A549 (cell line): ENCODE data around the gene PACS1.

Source experiments
- CEBPB ChIP-seq, 2 experiments: fragments of >200 bp in 1 of 2; sonication (Bioruptor Twin) in 1 of 2; formaldehyde crosslinking in 1 of 2; IDR thresholded peaks; 2 replicates each; pipeline ENCODE4 v1.6.1; 2012 to 2016
- EP300 ChIP-seq, 2 experiments: fragments of >200 bp; sonication (Bioruptor Twin); formaldehyde crosslinking; IDR thresholded peaks; 2 replicates in 1 of 2; 3 replicates in 1 of 2; pipeline ENCODE4 v1.6.1; 2016 to 2017
- MYC ChIP-seq: IDR thresholded peaks from 2 replicates; pipeline ENCODE4 v1.6.1; 2012; ENCODE audit warnings: mild to moderate bottlenecking, inconsistent platforms, low read length, improper control_type of control experiment, borderline replicate concordance
- NFE2L2 ChIP-seq: fragments of 150-350 bp; conservative IDR thresholded peaks from 2 replicates; pipeline ENCODE4 v1.6.1; 2014; ENCODE audit warnings: low read length
- NR3C1 ChIP-seq: fragments of >200 bp; sonication (Bioruptor Twin); formaldehyde crosslinking; IDR thresholded peaks from 3 replicates; pipeline ENCODE4 v1.6.1; 2017
- POLR2A ChIP-seq: IDR thresholded peaks from 2 replicates; pipeline ENCODE4 v1.6.1; 2012; ENCODE audit warnings: mild to moderate bottlenecking, low read length
- RAD21 ChIP-seq, 2 experiments: fragments of >200 bp in 1 of 2; sonication (Bioruptor Twin) in 1 of 2; formaldehyde crosslinking in 1 of 2; IDR thresholded peaks in 1 of 2; conservative IDR thresholded peaks in 1 of 2; 2 replicates in 1 of 2; 3 replicates in 1 of 2; pipeline ENCODE4 v1.6.1; 2012 to 2018; ENCODE audit warnings: inconsistent platforms in 1 of 2
- TF ChIP-seq, protein P1 (sequence below): fragments of 450-650 bp; IDR thresholded peaks from 2 replicates; pipeline ENCODE4 v1.6.1; 2014; ENCODE audit warnings: antibody characterized with exemption
- TF ChIP-seq, protein P2 (sequence below): fragments of 200-600 bp; sonication (generic); IDR thresholded peaks from 2 replicates; pipeline ENCODE4 v1.6.1; 2016; ENCODE audit warnings: antibody characterized with exemption, mild to moderate bottlenecking, moderate library complexity
- TF ChIP-seq, protein P3 (sequence below): fragments of >200 bp; sonication (Bioruptor Twin); formaldehyde crosslinking; IDR thresholded peaks from 3 replicates; pipeline ENCODE4 v1.5.1; 2016
- TF ChIP-seq, protein P4 (sequence below): IDR thresholded peaks from 2 replicates; pipeline ENCODE4 v1.6.1; 2012

DNA sequence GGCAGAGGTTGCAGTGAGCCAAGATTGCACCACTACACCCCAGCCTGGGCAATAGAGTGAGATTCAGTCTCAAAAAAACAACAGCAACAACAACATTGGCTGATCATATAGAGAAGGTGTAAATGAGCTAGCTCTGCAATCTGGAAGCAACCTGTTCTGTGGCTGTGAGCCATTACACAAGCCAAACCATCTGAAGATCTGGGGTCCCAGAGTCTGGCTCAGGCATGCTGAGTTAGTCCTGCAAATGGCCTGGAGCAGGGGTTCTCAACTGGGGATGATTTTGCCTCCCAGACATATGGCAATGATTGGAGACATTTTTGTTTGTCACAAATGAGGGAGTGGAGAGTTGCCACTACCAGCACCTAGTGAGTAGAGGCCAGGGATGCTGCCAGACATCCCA lies 156.0 kb downstream of the PACS1 start:
- TF ChIP-seq RAD21 (conservative IDR thresholded peaks at IDR 0.05 in 1 of 2, IDR thresholded peaks at IDR 0.05 in 1 of 2) (no peak), POLR2A (no peak), EP300 (IDR thresholded peaks at IDR 0.05) (no peak), NFE2L2 (no peak), MYC (no peak), CEBPB (IDR thresholded peaks at IDR 0.05) (no peak), NR3C1 (no peak)
- TF ChIP-seq, protein P1, sequence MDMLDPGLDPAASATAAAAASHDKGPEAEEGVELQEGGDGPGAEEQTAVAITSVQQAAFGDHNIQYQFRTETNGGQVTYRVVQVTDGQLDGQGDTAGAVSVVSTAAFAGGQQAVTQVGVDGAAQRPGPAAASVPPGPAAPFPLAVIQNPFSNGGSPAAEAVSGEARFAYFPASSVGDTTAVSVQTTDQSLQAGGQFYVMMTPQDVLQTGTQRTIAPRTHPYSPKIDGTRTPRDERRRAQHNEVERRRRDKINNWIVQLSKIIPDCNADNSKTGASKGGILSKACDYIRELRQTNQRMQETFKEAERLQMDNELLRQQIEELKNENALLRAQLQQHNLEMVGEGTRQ = no peak
- TF ChIP-seq, protein P2, sequence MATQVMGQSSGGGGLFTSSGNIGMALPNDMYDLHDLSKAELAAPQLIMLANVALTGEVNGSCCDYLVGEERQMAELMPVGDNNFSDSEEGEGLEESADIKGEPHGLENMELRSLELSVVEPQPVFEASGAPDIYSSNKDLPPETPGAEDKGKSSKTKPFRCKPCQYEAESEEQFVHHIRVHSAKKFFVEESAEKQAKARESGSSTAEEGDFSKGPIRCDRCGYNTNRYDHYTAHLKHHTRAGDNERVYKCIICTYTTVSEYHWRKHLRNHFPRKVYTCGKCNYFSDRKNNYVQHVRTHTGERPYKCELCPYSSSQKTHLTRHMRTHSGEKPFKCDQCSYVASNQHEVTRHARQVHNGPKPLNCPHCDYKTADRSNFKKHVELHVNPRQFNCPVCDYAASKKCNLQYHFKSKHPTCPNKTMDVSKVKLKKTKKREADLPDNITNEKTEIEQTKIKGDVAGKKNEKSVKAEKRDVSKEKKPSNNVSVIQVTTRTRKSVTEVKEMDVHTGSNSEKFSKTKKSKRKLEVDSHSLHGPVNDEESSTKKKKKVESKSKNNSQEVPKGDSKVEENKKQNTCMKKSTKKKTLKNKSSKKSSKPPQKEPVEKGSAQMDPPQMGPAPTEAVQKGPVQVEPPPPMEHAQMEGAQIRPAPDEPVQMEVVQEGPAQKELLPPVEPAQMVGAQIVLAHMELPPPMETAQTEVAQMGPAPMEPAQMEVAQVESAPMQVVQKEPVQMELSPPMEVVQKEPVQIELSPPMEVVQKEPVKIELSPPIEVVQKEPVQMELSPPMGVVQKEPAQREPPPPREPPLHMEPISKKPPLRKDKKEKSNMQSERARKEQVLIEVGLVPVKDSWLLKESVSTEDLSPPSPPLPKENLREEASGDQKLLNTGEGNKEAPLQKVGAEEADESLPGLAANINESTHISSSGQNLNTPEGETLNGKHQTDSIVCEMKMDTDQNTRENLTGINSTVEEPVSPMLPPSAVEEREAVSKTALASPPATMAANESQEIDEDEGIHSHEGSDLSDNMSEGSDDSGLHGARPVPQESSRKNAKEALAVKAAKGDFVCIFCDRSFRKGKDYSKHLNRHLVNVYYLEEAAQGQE = no peak
- TF ChIP-seq, protein P3, sequence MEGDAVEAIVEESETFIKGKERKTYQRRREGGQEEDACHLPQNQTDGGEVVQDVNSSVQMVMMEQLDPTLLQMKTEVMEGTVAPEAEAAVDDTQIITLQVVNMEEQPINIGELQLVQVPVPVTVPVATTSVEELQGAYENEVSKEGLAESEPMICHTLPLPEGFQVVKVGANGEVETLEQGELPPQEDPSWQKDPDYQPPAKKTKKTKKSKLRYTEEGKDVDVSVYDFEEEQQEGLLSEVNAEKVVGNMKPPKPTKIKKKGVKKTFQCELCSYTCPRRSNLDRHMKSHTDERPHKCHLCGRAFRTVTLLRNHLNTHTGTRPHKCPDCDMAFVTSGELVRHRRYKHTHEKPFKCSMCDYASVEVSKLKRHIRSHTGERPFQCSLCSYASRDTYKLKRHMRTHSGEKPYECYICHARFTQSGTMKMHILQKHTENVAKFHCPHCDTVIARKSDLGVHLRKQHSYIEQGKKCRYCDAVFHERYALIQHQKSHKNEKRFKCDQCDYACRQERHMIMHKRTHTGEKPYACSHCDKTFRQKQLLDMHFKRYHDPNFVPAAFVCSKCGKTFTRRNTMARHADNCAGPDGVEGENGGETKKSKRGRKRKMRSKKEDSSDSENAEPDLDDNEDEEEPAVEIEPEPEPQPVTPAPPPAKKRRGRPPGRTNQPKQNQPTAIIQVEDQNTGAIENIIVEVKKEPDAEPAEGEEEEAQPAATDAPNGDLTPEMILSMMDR = no peak
- TF ChIP-seq, protein P4, sequence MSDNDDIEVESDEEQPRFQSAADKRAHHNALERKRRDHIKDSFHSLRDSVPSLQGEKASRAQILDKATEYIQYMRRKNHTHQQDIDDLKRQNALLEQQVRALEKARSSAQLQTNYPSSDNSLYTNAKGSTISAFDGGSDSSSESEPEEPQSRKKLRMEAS = no peak
